AG20443 (cell line): ENCODE measurements around the gene PHACTR3.

Source experiments
- DNase-seq: peaks from one replicate; pipeline ENCODE4 v3.0.0; 2012; ENCODE audit warnings: low spot score, mixed read lengths

Gene PHACTR3

GRCh38 chr20:59778615-59779200, 174.4 kb downstream of the PHACTR3 start:
- DNase-seq = no peak

- DNase-seq = no peak
These were observed 175.5 kb downstream of the PHACTR3 start for GRCh38 chr20:59779656-59780380.

DNA sequence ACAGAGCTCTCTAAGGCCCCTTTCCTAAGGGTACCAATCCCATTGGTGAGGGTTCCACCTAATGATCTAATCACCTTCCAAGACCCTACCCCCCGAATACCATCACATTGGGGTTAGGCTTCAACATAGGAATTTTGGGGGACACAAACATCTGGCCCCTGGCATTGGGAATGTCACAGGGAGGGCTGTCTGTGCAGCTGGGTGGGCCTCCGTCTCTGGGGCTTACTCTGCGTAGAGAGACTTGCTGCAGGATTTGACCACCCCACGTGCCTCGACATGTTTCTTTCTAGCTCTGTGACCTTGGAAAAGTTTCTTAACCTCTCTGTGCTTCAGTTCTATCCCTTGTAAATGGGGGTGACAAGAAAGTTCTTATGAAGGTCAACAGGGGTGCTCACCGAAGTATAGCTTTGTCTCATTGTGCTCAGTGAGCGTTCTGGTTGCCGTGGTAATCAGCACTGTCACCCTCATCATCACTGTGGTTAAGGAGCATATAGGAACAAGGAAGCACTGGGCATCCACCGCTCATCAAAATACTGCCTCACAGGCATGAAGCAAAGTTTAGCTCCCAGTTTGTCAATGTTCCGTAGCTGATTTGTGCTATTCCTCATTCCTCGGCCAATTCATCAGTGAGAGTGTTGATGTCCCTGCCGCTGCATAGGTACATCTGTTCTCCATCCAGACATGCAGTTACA, 176.3 kb downstream of the PHACTR3 start:
- DNase-seq = no peak

DNA sequence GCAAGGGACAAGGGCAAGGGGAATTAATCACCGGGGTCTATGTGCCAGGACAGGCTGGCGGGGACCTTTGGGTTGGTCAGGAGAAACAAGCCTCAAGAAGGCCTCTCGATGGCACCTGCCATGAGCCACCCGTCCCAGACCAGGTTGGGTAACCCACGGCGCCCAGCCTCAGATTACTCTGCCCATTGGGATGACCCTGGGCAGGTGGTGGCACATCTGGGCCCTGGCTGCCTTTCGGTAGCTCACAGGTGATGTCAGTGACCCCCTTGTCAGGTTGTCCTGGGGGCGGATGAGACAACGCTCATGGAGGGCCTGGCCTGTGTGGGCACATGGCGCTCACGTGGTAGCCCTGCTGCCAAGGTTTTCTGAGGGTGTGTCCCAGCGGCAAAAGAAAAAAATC, 176.9 kb downstream of the PHACTR3 start:
- no peak for DNase-seq

DNA sequence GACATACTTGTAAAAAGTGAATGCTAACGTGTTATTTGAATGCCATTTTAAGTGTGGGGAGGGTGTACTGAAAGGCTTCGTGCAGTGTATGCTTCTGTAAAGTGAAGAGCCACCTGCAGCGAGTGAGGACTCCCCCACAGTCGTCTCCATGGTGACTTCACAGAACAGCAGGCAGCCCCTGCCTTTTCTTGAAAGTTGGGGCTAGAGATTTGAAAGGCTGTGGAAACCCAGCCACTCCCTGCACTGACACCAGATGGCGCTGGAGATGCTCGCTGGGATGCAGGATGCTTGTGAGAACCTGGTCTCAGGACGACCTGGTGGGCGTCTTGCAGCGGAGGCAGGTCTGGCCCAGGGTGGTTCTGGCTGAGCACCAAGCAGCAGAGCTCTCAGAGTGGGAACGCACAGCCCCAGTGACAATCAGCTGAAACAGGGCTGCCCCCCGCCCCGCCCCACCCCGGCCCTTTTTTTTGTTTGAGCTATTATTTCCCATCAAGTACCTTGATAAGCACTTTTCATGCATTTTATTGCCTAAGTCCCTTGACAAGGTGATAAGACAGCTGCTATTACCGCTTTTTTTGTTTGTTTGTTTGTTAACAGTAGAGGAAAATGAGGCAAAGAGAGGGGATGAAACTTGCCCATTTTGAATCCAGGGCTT, 178.8 kb downstream of the PHACTR3 start:
- DNase-seq = peak; percentile 83

DNA sequence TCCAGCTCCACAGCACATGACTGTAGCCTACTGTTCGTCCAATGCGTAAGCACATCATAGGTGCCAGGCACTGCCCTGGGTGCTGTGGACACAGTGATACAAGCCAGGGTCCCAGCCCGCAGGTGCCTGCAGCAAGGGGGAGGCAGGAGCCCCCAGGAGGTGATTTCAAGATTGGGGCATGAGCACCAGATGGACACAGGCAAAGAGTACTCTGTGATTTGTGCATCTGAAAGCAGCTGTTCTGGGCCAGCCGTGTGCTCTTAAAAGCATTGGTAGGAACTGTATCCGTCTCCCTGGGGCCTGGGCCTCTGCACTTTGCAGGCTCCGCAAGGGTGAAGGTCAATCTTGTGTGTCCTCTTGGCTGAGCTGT, 179.3 kb downstream of the PHACTR3 start:
- DNase-seq = no peak

DNA sequence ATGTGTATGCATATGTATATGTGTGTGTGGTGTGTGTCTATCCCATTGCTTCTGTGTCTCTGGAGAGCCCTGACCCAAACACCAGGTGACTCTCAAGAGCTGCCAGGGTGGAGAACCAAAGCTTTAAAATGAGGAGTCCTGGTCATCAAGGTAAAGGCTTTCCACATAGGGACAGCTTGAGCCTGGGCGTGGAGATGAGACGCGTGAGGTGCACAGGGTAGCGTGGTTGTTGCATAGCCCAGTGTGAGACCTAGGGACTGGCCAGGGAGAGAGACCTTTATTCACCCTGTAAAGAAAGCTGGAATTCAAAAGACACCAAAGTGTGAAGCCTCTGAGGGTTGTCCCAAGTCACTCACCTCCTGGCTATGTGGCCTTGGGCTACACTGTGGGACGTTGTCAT, 180.0 kb downstream of the PHACTR3 start:
- no peak for DNase-seq

DNA sequence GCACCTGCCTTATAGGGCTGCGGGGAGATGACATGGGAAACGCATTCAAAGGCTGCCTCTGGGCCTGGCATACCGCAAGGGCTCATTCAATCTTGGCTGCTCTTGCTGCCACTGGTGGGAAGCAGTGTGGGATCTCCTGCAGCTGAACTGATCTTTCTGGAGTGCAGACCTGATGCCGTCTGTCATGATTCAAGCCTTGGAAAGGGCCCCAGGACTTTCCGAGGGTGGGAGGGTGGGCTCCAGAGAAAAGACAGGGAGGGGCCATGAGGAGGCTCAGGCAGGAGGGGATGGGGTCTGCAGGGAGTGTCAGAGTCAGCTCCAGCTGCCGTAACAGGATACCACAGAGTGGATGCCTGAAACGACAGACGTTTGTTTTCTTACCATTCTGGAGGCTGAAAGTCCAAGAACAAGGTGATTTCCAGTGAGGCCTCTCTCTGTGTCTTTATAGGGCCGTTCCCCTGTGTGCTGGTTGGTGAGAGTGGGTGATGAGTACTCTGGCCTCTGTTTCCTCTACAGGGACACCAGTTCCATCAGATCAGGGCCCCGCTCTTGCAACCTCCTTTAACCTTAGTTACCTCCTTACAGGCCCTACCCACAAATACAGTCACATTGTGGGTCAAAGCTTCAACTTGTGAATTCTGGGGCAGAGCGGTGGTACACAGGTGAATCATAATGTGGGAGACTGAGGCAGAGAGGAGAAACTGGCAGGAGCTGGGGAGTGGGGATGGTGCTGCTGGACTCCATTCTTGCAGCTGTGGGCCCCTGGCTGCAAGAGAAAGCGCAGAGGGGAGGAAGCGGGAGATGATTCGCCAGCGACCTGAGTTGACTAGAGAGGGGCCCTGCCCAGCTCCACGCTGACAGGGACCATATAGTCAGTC, 180.7 kb downstream of the PHACTR3 start:
- DNase-seq = no peak

DNA sequence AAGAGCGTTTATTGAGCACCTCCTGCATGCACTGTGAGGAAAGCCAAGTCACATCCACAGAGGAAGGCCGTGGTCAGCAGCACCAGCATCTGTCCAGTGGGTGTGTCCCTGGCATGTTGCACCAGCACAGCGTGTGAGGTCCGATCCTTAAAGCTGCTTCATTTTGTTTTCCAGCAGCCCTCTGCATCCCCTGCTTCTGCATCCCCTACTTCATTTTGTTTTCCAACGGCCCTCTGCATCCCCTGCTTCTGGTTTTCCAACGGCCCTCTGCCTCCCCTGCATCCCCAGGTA, 181.3 kb downstream of the PHACTR3 start:
- no peak for DNase-seq

- no peak for DNase-seq
These were observed 181.9 kb downstream of the PHACTR3 start for GRCh38 chr20:59785986-59786795.

- no peak for DNase-seq
These were observed 182.6 kb downstream of the PHACTR3 start for GRCh38 chr20:59786801-59787537.

DNA sequence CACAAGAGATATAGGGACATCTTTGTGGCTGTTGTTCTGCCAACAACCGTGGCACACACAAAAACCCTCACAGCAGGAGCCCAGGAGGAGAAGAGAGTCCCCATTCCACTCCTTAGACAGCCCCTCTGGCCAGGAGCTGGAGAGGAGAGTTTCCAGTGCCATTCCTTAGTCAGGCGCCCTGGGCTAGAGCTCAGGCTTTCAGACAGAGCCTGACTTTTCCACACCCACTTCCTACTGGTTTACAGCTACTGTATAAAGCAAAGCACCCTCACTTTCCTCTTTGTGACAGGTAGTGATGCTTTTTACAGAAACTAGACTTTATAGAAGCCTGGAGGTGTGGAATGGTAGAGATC, 183.2 kb downstream of the PHACTR3 start:
- DNase-seq = no peak

- DNase-seq = no peak
These were observed 183.9 kb downstream of the PHACTR3 start for GRCh38 chr20:59788196-59788735.

DNA sequence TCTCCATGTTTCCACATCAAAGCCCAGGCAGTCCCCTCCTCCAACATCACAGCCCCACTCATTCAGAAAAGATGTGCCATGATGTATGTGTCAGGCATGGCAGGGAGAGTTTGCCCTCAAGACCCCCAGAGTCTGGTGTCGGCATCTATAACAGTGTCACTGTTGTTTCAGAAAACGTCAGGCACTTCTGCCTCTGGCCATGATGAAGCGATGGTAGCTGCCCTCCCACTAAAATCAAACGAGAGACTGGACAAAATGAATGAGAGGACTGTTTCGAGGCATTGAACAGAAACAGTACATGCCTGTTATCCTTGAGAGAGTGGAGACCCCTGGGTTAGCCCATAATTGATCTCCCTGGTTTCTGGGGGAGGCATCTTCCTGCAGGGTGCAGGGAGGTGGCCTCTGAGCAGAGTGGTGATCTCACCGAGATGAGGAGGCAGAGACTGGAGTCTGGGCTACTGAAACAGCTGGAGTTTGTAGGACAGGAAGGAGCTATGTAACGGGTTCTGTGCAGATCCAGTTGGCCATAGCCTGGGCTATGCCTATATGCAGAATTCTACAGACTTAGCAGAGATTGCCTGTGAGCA, 184.6 kb downstream of the PHACTR3 start:
- no peak for DNase-seq

- DNase-seq = no peak
These were observed 185.3 kb downstream of the PHACTR3 start for GRCh38 chr20:59789686-59790085.

DNA sequence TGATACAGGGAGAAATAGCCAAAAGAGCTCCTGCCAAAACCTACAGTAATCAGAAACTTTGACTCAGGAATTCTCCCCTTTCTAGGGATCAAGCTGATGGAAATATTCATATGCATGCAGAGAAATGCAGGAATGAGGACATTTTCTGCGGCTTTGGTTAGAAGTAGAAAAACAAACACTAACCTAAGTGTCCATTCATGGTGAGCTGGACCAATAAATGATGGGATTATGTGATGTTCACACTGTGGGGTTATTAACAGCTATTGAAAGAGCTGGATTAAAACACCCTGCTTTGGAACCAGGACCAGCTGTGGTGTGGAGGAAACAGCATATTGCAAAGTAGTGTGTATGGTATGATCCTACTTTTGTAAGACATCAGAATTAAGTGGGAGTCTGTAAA, 186.0 kb downstream of the PHACTR3 start:
- no peak for DNase-seq

GRCh38 chr20:59792300-59792699, 188.0 kb downstream of the PHACTR3 start:
- no peak for DNase-seq

DNA sequence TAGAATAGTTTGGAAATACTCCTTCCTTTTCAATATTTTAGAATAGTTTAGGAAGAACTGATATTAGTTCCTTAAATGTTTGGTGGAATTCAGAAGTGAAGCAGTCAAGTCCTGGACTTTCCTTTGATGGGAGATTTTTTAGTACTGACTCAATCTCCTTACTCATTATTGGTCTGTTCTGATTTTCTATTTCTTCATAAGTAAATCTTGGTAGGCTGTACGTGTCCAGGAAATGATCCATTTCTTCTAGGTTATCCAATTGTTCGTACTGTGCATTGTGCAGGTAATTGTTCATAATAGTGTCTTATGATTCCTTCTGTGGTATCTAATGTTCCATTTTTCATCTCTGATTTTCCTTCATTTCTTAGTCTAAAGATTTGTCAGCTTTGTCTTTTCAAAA, 190.2 kb downstream of the PHACTR3 start:
- no peak for DNase-seq

DNA sequence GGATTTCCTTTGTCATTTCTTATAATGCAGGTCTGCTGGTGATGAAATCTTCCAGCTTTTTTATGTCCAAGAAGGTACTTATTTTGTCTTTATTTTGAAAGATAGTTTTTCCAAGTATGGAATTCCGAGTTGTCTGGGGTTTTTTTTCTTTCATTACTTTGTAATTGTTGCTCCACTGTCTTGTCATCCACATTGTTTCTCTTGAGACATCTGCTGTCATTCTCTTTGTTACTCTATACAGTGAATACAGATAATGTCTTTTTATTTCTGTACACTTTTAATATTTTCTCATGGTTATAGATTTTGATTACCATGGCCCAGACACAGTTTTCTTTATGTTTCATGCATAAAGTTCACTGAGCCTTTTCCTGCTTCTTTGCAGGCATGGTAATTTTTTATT, 196.0 kb downstream of the PHACTR3 start:
- DNase-seq = no peak

DNA sequence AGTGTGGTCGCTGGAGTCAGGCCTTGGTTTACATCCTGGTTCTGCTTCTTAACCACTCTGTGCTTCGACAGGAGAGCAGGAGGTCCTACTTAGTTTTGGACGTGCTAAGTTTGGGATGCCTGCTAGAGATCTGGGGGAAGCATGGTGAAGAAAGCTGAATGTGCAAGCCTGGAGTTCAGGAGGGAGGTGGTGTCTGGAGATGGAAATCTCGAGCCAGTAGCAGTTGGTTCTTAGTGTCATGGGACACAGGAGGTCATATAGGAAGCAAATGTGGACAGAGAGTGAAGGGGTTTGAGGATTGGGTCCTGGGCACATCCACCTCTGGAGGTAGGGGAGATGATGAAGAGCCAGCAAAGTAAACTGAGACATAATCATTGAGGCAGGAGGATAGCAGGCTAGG, 197.7 kb downstream of the PHACTR3 start:
- DNase-seq = no peak
